K562 (cell line): Measurements from ENCODE around the gene APOM. TPM values are rescaled to one million over a fixed set of nuclear protein-coding genes. Genes with fewer than 3 reads are reported as not detected.

ENCODE experiments used
- CC2D1A ChIP-seq: fragments of 450-650 bp; IDR thresholded peaks from 2 replicates; pipeline ENCODE4 v1.6.1; 2017; ENCODE audit warnings: mild to moderate bottlenecking
- DPF2 ChIP-seq: fragments of 450-650 bp; IDR thresholded peaks from 2 replicates; pipeline ENCODE4 v1.6.1; 2016
- HLTF ChIP-seq: fragments of 450-650 bp; IDR thresholded peaks from 2 replicates; pipeline ENCODE4 v1.6.1; 2016
- HOXB6 ChIP-seq: fragments of 250-450 bp; sonication (Bioruptor Pico); IDR thresholded peaks from 2 replicates; pipeline ENCODE4 v1.5.1; 2022; ENCODE audit warnings: mild to moderate bottlenecking, borderline replicate concordance
- IFI16 ChIP-seq: fragments of 250-450 bp; sonication (Bioruptor Pico); IDR thresholded peaks from 2 replicates; pipeline ENCODE4 v2.1.2; 2022; ENCODE audit warnings: mild to moderate bottlenecking, inconsistent platforms
- MED1 ChIP-seq: sonication (generic); formaldehyde crosslinking; IDR thresholded peaks from 2 replicates; pipeline ENCODE4 v1.8.1; 2023; ENCODE audit warnings: missing genetic modification reagents, borderline replicate concordance
- MEF2D ChIP-seq: conservative IDR thresholded peaks from 2 replicates; pipeline ENCODE4 v1.6.1; 2016; ENCODE audit warnings: low read depth, missing genetic modification characterization, missing compliant biosample characterization
- PPARD ChIP-seq: fragments of 250-450 bp; sonication (Bioruptor Pico); IDR thresholded peaks from 2 replicates; pipeline ENCODE4 v1.8.0; 2022; ENCODE audit warnings: inconsistent platforms, mild to moderate bottlenecking, moderate library complexity
- RB1 ChIP-seq: fragments of 450-650 bp; IDR thresholded peaks from 2 replicates; pipeline ENCODE4 v1.6.1; 2017; ENCODE audit warnings: low read depth, mild to moderate bottlenecking
- TEAD4 ChIP-seq, 2 experiments: sonication (generic) in 1 of 2; formaldehyde crosslinking in 1 of 2; IDR thresholded peaks; 2 replicates each; pipeline versions ENCODE4 v1.6.1 to v1.8.0; 2012 to 2022; ENCODE audit warnings: borderline replicate concordance in 1 of 2, inconsistent platforms in 1 of 2, low read length in 1 of 2, mild to moderate bottlenecking in 1 of 2, missing genetic modification reagents in 1 of 2
- USF1 ChIP-seq: sonication (generic); formaldehyde crosslinking; IDR thresholded peaks from 2 replicates; pipeline ENCODE4 v1.9.0; 2022; ENCODE audit warnings: mild to moderate bottlenecking, missing genetic modification reagents
- XRCC4 ChIP-seq: IDR thresholded peaks from one replicate; pipeline ENCODE4 v1.6.1; 2011; ENCODE audit not compliant: insufficient read depth, insufficient read length; ENCODE audit errors: extremely low read depth
- ZBTB17 ChIP-seq: fragments of 450-650 bp; formaldehyde crosslinking; IDR thresholded peaks from 2 replicates; pipeline ENCODE4 v1.4.0; 2020; ENCODE audit warnings: mild to moderate bottlenecking
- ZBTB40 ChIP-seq, 2 experiments: fragments of 450-650 bp in 1 of 2; sonication (generic) in 1 of 2; formaldehyde crosslinking in 1 of 2; IDR thresholded peaks; 2 replicates each; pipeline versions ENCODE4 v1.7.1 to v1.9.0; 2016 to 2022; ENCODE audit warnings: inconsistent platforms in 1 of 2, mild to moderate bottlenecking in 1 of 2, missing genetic modification reagents in 1 of 2
- ZNF12 ChIP-seq: sonication (generic); formaldehyde crosslinking; IDR thresholded peaks from 2 replicates; pipeline ENCODE4 v1.4.0; 2020; ENCODE audit warnings: mild to moderate bottlenecking, missing genetic modification reagents
- ZNF41 ChIP-seq: fragments of 250-450 bp; sonication (Bioruptor Pico); conservative IDR thresholded peaks from 2 replicates; pipeline ENCODE4 v1.4.0; 2020; ENCODE audit warnings: mild to moderate bottlenecking
- ZNF444 ChIP-seq: fragments of 250-450 bp; sonication (Bioruptor Pico); IDR thresholded peaks from 2 replicates; pipeline ENCODE4 v1.4.0; 2020; ENCODE audit warnings: mild to moderate bottlenecking, moderate library complexity
- ZNF583 ChIP-seq: fragments of 250-450 bp; sonication (Bioruptor Pico); IDR thresholded peaks from 2 replicates; pipeline ENCODE4 v1.4.0; 2020
- ZNF655 ChIP-seq: fragments of 250-450 bp; sonication (Bioruptor Pico); IDR thresholded peaks from 2 replicates; pipeline ENCODE4 v1.5.0; 2021
- polyA plus RNA-seq, 8 experiments: library from polyadenylated mRNA; depleted of rRNA in 4 of 8; stranded (reverse) in 5 of 8; unstranded in 3 of 8; fragments of >200 nt; fragmentation: Nextera tagmentation in 2 of 8; fragmentation: Illumina TruSeq in 1 of 8; extraction: Ambion mirVana in 2 of 8; extraction: Trizol in 1 of 8; gene quantifications; 2 replicates each; pipeline versions ENCODE4 v1.2.1 to v1.2.3, GENCODE V29; 2011 to 2014; ENCODE audit warnings: inconsistent platforms in 1 of 8, missing spikeins in 1 of 8
- total RNA-seq, 7 experiments: library from RNA; depleted of rRNA in 6 of 7; stranded (reverse); fragments of >200 nt in 6 of 7; fragmentation: Illumina TruSeq in 2 of 7; extraction: Trizol in 2 of 7; gene quantifications; 2 replicates each; pipeline versions ENCODE4 v1.2.1 to v1.2.3, GENCODE V29; 2011 to 2021; ENCODE audit warnings: low replicate concordance in 1 of 7

The APOM gene
- total and polyA plus RNA-seq, 9 of the 15 experiments (the other 6 are each of a cell fraction or from before 2014, with no cell fraction given): 5.7 to 24.3 (median 10.4) TPM

- TF ChIP-seq ZBTB40 (IDR thresholded peaks at IDR 0.05) (no peak), ZBTB40 (CRISPR knock-in tag; IDR thresholded peaks at IDR 0.05) (no peak), RB1 (no peak), PPARD (no peak), ZBTB17 (no peak), CC2D1A (peak; percentile 68; the same call in 1 of the 2 replicates), DPF2 (peak; percentile 38; the same call in 1 of the 2 replicates), USF1 (CRISPR knock-in tag) (no peak), HLTF (no peak), ZNF444 (0 out of 2 replicates have a peak, but pooled peaks have one; percentile 47), TEAD4 (IDR thresholded peaks at IDR 0.05; ENCODE audit: low read length) (no peak; the same call in 1 of the 2 replicates), TEAD4 (CRISPR knock-in tag; IDR thresholded peaks at IDR 0.05; ENCODE audit: borderline replicate concordance) (no peak), ZNF583 (CRISPR knock-in tag) (no peak), MED1 (CRISPR knock-in tag) (no peak), HOXB6 (no peak), ZNF12 (CRISPR knock-in tag) (peak; percentile 36; the same call in 1 of the 2 replicates), IFI16 (CRISPR knock-in tag) (no peak), MEF2D (tag) (no peak), ZNF41 (no peak), ZNF655 (no peak), XRCC4 (no peak)
These were observed 10.8 kb downstream of the APOM start (continued) for GRCh38 chr6:31666337-31666965.
